RWPE1 (cell line): ENCODE data around the gene TBC1D17.

ENCODE experiments used
- CTCF ChIA-PET: fragments of 350-600 bp; sonication (Branson Sonifier 250); formaldehyde crosslinking; extraction: SDS; loops from one replicate; lab custom pipeline; 2021; lab: Yijun Ruan, JAX
- POLR2A ChIA-PET: fragments of 400-600 bp; formaldehyde crosslinking; extraction: SDS; loops from one replicate; lab custom pipeline; 2020; ENCODE audit warnings: antibody characterized with exemption; ENCODE audit not compliant: low non-redundant PET; lab: Yijun Ruan, JAX
- DNase-seq: peaks from one replicate; pipeline ENCODE4 v3.0.0; 2012; ENCODE audit warnings: low spot score
- H3K27ac ChIP-seq: fragments of 450-650 bp; 2 replicates; pipeline ENCODE4 v1.5.1; 2017
- TF ChIP-seq, protein P1 (sequence below): fragments of 450-650 bp; conservative IDR thresholded peaks from 2 replicates; pipeline ENCODE4 v1.5.1; 2017; ENCODE audit warnings: low read depth, mild to moderate bottlenecking

TBC1D17 gene

DNA sequence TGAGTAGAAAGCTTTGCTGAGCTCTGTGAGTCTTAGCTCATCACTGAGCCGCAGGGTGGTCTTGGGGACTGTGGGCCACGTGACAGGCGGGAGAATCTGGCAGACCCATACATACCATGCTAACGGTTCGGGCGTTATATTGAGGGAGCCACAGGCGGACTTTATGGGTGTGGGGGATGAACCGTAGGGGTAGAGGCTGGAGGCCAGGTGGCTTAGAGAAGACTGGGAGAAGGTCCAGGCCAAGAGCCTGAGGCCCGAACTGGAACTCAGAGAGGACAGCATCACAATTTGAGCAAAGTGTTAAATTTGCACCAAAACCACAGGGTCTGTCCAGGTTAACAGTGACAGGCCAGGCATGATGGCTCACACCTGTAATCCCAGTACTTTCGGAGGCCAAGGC is 36.2 kb downstream of the TBC1D17 start:
- H3K27ac ChIP-seq, result no peak overlapping the region
- TF ChIP-seq, protein P1, sequence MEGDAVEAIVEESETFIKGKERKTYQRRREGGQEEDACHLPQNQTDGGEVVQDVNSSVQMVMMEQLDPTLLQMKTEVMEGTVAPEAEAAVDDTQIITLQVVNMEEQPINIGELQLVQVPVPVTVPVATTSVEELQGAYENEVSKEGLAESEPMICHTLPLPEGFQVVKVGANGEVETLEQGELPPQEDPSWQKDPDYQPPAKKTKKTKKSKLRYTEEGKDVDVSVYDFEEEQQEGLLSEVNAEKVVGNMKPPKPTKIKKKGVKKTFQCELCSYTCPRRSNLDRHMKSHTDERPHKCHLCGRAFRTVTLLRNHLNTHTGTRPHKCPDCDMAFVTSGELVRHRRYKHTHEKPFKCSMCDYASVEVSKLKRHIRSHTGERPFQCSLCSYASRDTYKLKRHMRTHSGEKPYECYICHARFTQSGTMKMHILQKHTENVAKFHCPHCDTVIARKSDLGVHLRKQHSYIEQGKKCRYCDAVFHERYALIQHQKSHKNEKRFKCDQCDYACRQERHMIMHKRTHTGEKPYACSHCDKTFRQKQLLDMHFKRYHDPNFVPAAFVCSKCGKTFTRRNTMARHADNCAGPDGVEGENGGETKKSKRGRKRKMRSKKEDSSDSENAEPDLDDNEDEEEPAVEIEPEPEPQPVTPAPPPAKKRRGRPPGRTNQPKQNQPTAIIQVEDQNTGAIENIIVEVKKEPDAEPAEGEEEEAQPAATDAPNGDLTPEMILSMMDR, result no peak
- POLR2A ChIA-PET, result no interaction called here
- no peak for DNase-seq
- CTCF ChIA-PET, result interaction anchor here (0.7 kb wide), 1 partner anchor 222 kb away, joined by 3 read pairs; no protein-coding TSS in a partner anchor

DNA sequence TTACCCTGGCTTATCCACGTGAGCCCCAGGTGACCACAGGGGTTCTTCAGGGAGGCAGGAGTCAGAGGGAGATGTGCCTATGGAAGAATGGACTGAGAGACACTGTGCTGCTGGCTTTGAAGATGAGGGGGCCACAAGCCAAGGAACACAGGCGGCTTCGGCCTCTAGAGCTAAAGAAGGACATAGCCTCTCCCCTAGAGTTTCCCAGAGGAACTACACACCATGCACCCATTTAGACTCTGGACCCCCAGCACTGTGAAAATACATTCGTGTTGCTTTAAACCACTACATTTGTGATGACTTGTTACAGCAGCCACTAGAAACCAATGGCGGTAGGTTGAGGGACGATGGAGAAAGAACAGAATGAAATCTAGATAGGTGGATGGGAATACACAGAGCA is 37.8 kb downstream of the TBC1D17 start:
- ChIA-PET CTCF (interaction anchor here (0.6 kb wide), 1 partner anchor 21 kb away, joined by 3 read pairs; no protein-coding TSS in a partner anchor), POLR2A (no interaction called here)

DNA sequence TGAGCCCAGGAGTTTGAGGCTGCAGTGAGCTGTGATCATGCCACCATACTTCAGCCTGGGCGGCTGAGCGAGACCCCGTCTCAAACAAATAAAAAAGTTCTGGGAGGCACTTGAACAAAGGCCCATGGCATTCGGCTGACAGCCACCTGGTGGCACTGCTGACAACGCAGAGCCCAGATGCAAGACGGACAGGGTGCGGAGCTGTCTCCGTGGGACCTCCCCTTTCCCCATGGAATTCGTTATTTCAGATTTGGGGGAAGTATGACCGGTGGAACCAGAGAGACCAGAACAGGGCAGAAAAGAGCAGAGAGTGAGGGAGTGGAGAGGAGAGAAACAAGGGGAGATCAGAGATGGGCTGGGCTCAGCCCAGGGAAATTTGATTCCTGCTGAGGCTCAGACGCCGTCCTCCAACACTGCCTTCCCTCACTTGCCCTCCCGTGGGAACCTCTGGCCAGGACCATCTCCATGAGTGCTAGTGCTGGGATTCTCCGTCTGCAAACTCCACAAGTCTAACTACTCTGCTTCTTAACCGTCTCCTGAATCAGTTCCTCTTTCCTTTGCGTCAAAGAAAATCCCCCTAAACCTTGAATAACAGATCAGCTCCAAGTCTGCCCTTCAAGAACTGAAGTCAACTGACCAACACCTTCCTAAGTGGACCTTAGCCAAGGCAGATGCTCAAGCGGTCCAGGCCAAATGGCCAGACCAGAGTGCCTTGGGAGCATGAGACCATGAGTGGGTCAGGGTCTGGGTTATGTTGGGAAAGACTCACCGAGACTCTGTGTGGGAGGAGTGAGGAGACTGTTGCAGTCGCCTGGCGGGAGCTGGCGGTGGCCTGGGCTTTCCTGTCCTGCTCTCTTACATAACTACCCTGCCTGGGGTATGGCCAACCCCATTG is 39.6 kb downstream of the TBC1D17 start:
- TF ChIP-seq, protein P1, result no peak
- POLR2A ChIA-PET, result no interaction called here
- CTCF ChIA-PET, result interaction anchor here (0.9 kb wide), 1 partner anchor 27 kb away, joined by 3 read pairs; no protein-coding TSS in a partner anchor
- DNase-seq, result no peak
- 0 out of 2 replicates have a peak overlapping the region, but pooled peaks have one; percentile 0 for H3K27ac ChIP-seq

More for the DNA sequence above, 37.8 kb downstream of the TBC1D17 start:
- no peak for DNase-seq
- no peak overlapping the region for H3K27ac ChIP-seq
- TF ChIP-seq, protein P1, result no peak; the same call in 1 of the 2 replicates

DNA sequence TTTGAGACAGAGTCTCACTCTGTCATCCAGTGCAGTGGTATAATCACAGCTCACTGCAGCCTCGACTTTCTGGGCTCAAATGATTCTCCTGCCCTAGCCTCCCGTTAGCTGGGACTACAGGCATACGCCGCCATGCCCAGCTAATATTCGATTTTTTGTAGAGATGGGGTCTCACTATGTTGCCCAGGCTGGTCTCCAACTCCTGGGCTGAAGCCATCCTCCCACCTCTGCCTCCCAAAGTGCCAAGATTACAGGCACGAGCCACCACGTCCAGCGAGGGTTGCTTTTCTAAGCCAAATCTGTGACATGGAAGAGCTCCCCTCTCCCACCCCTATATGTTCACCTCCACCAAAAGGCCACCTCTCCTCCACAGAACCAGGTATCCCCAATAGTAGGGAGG is 40.6 kb downstream of the TBC1D17 start:
- TF ChIP-seq, protein P1, result no peak
- no peak for DNase-seq
- POLR2A ChIA-PET, result no interaction called here
- CTCF ChIA-PET, result interaction anchor here (0.9 kb wide), 1 partner anchor 28 kb away, joined by 3 read pairs; no protein-coding TSS in a partner anchor
- no peak overlapping the region for H3K27ac ChIP-seq

DNA sequence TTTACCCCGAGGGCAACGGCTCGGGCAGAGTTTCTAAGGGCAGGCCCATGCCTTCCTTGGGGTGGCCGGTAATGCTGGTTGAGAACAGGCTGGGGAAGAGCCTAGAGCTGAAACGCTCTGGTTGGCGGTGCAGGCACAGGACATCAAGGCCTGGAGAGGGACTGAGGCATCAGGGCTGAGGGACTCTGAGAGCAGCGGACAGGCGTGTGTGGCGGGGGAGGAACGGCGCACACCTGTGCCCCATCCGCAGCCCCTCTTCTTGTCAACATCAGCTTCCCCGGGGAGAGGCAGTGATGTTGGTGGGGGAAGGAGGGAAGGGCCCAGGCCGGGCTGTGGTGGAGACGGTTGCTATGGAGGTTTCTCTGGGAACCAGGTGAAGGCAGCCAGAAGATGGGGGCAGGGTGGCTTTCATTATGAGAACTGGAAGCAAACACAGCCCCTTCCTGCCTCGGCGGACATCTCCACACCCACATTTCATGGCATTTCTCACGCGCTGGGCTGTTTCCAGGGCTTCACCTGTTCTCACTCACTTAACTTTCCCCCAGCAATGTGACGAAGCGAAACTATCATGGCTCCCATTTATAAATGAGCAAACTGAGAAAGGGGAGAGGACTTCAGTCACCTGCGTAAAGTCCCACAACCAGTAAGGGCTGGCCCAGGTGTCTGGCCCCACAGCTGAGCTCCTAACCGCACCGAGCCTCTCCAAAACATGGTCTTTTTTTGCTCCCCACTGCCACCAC is 43.3 kb downstream of the TBC1D17 start:
- POLR2A ChIA-PET, result interaction anchor here (0.6 kb wide), 1 partner anchor 432 kb away, joined by 4 read pairs; no protein-coding TSS in a partner anchor
- TF ChIP-seq, protein P1, result no peak
- CTCF ChIA-PET, result no interaction called here
- no peak for DNase-seq
- peak overlapping the region; percentile 5; the same call in 1 of the 2 replicates for H3K27ac ChIP-seq
